Thyroid gland (tissue), 4 donors: ENCODE results near the gene CACNA1H.

ENCODE experiments used
- POLR2A ChIP-seq, 2 donors: fragments of 450-650 bp; IDR thresholded peaks; one replicate each; pipeline ENCODE4 v1.6.1; 2017; ENCODE audit warnings: antibody characterized with exemption in 2 of 2, mild to moderate bottlenecking in 2 of 2, moderate library complexity in 1 of 2
- TF ChIP-seq, protein P1 (sequence below), 6 experiments: fragments of 200-600 bp in 3 of 6; fragments of 450-650 bp in 3 of 6; sonication (generic) in 3 of 6; IDR thresholded peaks; one replicate each; pipeline ENCODE4 v1.5.1; 2016 to 2019; ENCODE audit warnings: antibody characterized with exemption in 6 of 6, mild to moderate bottlenecking in 2 of 6, inconsistent platforms in 1 of 6, moderate library complexity in 1 of 6

- TF ChIP-seq, protein P1, sequence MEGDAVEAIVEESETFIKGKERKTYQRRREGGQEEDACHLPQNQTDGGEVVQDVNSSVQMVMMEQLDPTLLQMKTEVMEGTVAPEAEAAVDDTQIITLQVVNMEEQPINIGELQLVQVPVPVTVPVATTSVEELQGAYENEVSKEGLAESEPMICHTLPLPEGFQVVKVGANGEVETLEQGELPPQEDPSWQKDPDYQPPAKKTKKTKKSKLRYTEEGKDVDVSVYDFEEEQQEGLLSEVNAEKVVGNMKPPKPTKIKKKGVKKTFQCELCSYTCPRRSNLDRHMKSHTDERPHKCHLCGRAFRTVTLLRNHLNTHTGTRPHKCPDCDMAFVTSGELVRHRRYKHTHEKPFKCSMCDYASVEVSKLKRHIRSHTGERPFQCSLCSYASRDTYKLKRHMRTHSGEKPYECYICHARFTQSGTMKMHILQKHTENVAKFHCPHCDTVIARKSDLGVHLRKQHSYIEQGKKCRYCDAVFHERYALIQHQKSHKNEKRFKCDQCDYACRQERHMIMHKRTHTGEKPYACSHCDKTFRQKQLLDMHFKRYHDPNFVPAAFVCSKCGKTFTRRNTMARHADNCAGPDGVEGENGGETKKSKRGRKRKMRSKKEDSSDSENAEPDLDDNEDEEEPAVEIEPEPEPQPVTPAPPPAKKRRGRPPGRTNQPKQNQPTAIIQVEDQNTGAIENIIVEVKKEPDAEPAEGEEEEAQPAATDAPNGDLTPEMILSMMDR (IDR thresholded peaks at IDR 0.05), result no peak
- TF ChIP-seq POLR2A (IDR thresholded peaks at IDR 0.05), result no peak
These were observed 33.8 kb upstream of the CACNA1H start for GRCh38 chr16:1119129-1119528.
